ENCODE results near the gene TFDP2. TPM values are rescaled to one million over a fixed set of nuclear protein-coding genes. Genes with fewer than 3 reads are reported as not detected.

Gene TFDP2
- total and polyA plus RNA-seq, 10 of the 15 experiments (the other 5 are each of a cell fraction or from before 2014, with no cell fraction given), result 28.3 to 100 (median 49.7) TPM

GRCh38 chr3:142022381-142022780 lies 127.0 kb downstream of the TFDP2 start (continued):
- TF ChIP-seq ETV6 (conservative IDR thresholded peaks at IDR 0.05 in 1 of 2, IDR thresholded peaks at IDR 0.05 in 1 of 2; ENCODE audit: borderline replicate concordance in 1 of 2, low read depth in 1 of 2) (no peak), HDGF (IDR thresholded peaks at IDR 0.05) (no peak), GABPA (IDR thresholded peaks at IDR 0.05; ENCODE audit: low read depth) (no peak), NKRF (conservative IDR thresholded peaks at IDR 0.05) (no peak), SREBF1 (IDR thresholded peaks at IDR 0.05; ENCODE audit: low read length) (no peak), SMC3 (IDR thresholded peaks at IDR 0.05; ENCODE audit: borderline replicate concordance, low read length) (peak; percentile 76), ZSCAN29 (IDR thresholded peaks at IDR 0.05) (no peak), BMI1 (IDR thresholded peaks at IDR 0.05; ENCODE audit: borderline replicate concordance) (no peak), SMAD1 (IDR thresholded peaks at IDR 0.05; ENCODE audit: low read depth, partially characterized antibody) (no peak), FOXM1 (IDR thresholded peaks at IDR 0.05; ENCODE audit: low read depth, low read length) (no peak), SRF (IDR thresholded peaks at IDR 0.05; ENCODE audit: low read depth in 2 of 2, low read length in 2 of 2) (no peak), ATF3 (IDR thresholded peaks at IDR 0.05; ENCODE audit: borderline replicate concordance, extremely low read depth, low read depth, low read length) (no peak), BHLHE40 (IDR thresholded peaks at IDR 0.05; ENCODE audit: borderline replicate concordance in 1 of 2, low read depth in 2 of 2, low read length in 1 of 2) (no peak), MEF2B (IDR thresholded peaks at IDR 0.05; ENCODE audit: partially characterized antibody, poor library complexity, severe bottlenecking) (no peak), SIX5 (IDR thresholded peaks at IDR 0.05; ENCODE audit: low read depth, low read length, severe bottlenecking) (no peak), LARP7 (IDR thresholded peaks at IDR 0.05) (no peak), PBX3 (IDR thresholded peaks at IDR 0.05; ENCODE audit: insufficient replicate concordance, low read depth, low read length) (no peak), RAD51 (IDR thresholded peaks at IDR 0.05) (no peak), CHD4 (IDR thresholded peaks at IDR 0.05) (no peak), CBFB (IDR thresholded peaks at IDR 0.05; ENCODE audit: low read depth) (no peak), PML (IDR thresholded peaks at IDR 0.05; ENCODE audit: low read length) (no peak), NFYB (IDR thresholded peaks at IDR 0.05; ENCODE audit: insufficient read depth, low read depth, low read length) (0 out of 2 replicates have a peak, but pooled peaks have one; percentile 19), RAD21 (IDR thresholded peaks at IDR 0.05; ENCODE audit: insufficient read depth, low read depth, low read length) (peak; percentile 74), ZNF592 (IDR thresholded peaks at IDR 0.05) (no peak)
